ENCODE measurements around the gene ADM2.

The ADM2 gene

DNA sequence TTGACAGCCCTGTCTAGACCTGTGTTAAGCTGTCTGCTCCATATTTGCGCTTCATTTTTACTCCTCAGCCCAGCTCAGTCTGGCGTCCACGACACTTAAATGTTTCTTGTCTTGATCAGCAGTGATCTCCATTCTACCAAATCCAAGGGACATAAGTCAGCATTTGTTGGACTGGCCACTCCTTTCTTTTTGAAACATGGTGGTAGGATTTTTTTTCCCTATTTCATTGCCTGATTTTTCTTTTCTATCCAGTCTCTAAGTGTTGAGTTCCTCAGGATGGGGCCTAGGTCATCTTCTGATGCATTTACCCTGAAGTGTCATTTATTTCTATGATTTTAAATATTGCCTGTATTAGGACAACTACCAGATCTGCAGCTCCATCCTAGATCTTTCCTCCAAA, 27.6 kb downstream of the ADM2 start:
- no peaks in the 10 kb centered on the region for H3K9me3 ChIP-seq
- TF ChIP-seq, protein P1, sequence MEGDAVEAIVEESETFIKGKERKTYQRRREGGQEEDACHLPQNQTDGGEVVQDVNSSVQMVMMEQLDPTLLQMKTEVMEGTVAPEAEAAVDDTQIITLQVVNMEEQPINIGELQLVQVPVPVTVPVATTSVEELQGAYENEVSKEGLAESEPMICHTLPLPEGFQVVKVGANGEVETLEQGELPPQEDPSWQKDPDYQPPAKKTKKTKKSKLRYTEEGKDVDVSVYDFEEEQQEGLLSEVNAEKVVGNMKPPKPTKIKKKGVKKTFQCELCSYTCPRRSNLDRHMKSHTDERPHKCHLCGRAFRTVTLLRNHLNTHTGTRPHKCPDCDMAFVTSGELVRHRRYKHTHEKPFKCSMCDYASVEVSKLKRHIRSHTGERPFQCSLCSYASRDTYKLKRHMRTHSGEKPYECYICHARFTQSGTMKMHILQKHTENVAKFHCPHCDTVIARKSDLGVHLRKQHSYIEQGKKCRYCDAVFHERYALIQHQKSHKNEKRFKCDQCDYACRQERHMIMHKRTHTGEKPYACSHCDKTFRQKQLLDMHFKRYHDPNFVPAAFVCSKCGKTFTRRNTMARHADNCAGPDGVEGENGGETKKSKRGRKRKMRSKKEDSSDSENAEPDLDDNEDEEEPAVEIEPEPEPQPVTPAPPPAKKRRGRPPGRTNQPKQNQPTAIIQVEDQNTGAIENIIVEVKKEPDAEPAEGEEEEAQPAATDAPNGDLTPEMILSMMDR (IDR thresholded peaks at IDR 0.05; ENCODE audit: low read depth, low read length): no peak
- no peaks in the 10 kb centered on the region for H3K27me3 ChIP-seq
- no peak for DNase-seq
- peak overlapping the region; percentile 94 for H3K4me3 ChIP-seq (ENCODE audit: low read depth, low read length)
- peaks cover 36% of the 10 kb centered on the region for H3K36me3 ChIP-seq
- H3K4me1 ChIP-seq: no peaks in the 10 kb centered on the region

DNA sequence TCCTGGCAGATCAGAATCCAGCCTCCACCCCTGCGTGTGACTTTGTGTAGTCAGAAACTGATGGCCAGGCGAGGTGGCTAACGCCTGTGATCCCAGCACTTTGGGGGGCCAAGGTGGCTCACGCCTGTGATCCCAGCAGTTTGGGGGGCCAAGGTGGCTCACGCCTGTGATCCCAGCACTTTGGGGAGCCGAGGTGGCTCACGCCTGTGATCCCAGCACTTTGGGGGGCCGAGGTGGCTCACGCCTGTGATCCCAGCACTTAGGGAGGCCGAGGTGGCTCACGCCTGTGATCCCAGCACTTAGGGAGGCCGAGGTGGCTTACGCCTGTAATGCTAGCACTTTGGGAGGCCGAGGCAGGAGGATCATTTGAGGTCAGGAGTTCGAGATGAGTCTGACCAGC, 31.8 kb downstream of the ADM2 start:
- peaks cover 34% of the 10 kb centered on the region for H3K36me3 ChIP-seq
- no peaks in the 10 kb centered on the region for H3K4me1 ChIP-seq
- no peak overlapping the region for H3K4me3 ChIP-seq (ENCODE audit: low read depth, low read length)
- no peaks in the 10 kb centered on the region for H3K27me3 ChIP-seq
- no peak for DNase-seq
- no peaks in the 10 kb centered on the region for H3K9me3 ChIP-seq
- TF ChIP-seq, protein P1 (IDR thresholded peaks at IDR 0.05; ENCODE audit: low read depth, low read length): no peak

DNA sequence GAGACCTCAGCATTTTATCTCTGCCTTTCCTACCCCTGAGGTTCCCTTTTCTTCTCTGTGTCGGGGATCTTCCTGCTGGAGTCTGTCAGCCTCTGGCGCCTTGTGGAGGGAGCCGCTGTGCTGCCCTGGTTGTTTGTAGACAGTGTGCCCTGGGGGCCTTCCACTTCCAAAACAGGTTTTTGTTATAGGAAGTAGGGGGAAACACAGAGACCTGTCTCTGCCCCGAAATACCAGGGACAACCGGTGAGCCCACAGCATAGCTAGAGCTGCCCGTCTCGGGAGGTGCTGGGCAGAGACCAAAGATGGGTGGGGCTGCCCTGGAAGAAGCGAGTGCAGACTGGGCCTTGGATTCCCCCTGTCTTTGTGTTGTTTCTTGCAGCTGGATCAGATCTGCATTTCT, 34.7 kb downstream of the ADM2 start:
- Histone ChIP-seq H3K4me3 (ENCODE audit: low read depth, low read length) (no peak overlapping the region), H3K36me3 (peaks cover 54% of the 10 kb centered on the region), H3K9me3 (no peaks in the 10 kb centered on the region), H3K4me1 (no peaks in the 10 kb centered on the region), H3K27me3 (no peaks in the 10 kb centered on the region)
- DNase-seq: no peak
- TF ChIP-seq, protein P1 (IDR thresholded peaks at IDR 0.05; ENCODE audit: low read depth, low read length): no peak

DNA sequence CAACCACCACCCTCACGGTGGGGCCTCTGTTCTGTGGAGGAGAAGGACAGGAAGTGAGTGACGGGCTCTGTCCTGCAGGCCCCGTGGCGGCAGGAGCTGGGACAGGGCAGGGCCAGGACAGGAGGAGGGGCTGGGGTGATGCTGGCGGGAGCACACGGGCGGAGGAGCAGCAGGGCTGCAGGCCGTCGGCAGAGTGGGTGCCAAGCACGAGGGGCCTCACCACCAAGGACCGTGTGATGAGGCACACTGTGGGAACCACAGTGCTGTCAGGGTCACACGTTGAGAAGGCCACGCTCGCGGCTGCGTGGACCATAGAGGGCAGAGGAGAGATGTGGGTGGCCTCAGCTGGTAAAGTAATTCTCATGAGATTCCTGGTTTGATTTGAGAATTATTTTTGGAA, 35.5 kb downstream of the ADM2 start:
- H3K36me3 ChIP-seq: peaks cover 57% of the 10 kb centered on the region
- TF ChIP-seq, protein P1 (IDR thresholded peaks at IDR 0.05; ENCODE audit: low read depth, low read length): no peak
- no peak for DNase-seq

DNA sequence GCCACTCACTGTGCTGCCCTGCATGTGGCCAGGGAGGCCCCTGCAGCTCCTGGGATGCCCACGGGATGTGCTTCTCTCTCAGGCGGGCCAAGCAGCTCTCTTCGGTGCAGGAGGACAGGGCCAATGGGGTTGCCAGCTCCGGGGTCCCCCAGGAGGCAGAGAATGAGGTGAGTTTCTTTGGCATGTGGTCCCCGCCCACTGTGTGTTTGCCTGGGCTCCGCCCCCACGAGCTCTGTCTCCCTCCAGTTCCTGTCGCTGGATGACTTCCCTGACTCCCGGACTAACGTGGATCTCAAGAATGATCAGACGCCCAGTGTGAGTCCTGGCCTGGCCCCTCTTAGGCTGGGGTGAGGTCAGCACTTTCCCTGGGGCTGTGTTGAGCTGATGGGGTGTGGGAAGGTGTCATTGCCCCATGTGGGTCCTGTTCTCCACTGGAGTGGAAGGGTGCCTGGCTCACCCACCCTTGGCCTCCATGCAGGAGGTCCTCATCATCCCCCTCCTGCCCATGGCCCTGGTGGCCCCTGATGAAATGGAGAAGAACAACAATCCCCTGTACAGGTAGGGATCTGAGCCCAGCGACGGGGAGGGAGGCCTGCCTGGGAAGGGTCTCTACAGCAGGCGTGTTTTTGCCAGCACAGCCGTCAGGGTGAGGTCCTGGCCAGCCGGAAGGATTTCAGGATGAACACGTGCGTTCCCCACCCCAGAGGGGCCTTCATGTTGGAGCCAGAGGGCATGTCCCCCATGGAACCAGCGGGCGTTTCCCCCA, 36.3 kb downstream of the ADM2 start:
- TF ChIP-seq, protein P1 (IDR thresholded peaks at IDR 0.05; ENCODE audit: low read depth, low read length): no peak
- H3K4me1 ChIP-seq: no peaks in the 10 kb centered on the region
- DNase-seq: no peak
- H3K9me3 ChIP-seq: no peaks in the 10 kb centered on the region
- no peaks in the 10 kb centered on the region for H3K27me3 ChIP-seq
- peaks cover 57% of the 10 kb centered on the region for H3K36me3 ChIP-seq
- H3K4me3 ChIP-seq (ENCODE audit: low read depth, low read length): no peak overlapping the region

More for the DNA sequence above, 35.5 kb downstream of the ADM2 start:
- H3K4me1 ChIP-seq: no peaks in the 10 kb centered on the region
- no peaks in the 10 kb centered on the region for H3K9me3 ChIP-seq
- H3K4me3 ChIP-seq (ENCODE audit: low read depth, low read length): no peak overlapping the region
- H3K27me3 ChIP-seq: no peaks in the 10 kb centered on the region

DNA sequence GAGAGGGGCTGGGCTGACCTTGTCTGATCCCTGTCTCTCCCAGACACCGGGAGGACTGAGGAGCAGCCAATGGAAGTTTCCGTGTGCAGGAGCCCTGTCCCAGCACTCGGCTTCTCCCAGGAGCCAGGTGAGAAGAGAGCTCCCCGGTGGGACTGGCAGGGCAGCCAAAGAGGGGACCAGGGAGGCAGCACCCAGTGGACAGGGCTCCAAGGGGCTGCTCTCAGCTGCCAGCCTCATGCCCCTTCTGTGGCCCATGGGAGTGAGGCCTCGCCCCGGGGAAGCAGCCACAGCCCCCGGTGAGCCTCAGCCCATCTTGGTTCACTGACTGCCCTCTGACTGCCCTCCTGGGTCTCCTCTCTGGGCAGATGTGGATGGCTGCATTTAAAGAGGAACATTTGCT, 37.3 kb downstream of the ADM2 start:
- TF ChIP-seq, protein P1 (IDR thresholded peaks at IDR 0.05; ENCODE audit: low read depth, low read length): no peak
- H3K9me3 ChIP-seq: no peaks in the 10 kb centered on the region
- H3K36me3 ChIP-seq: peaks cover 64% of the 10 kb centered on the region
- H3K4me3 ChIP-seq (ENCODE audit: low read depth, low read length): no peak overlapping the region
- no peaks in the 10 kb centered on the region for H3K27me3 ChIP-seq
- H3K4me1 ChIP-seq: peaks cover 2% of the 10 kb centered on the region; the same call in 1 of the 2 replicates
- no peak for DNase-seq

Measured in BE2C (cell line).